H9 (cell line): ENCODE results near the gene RAI14. TPM values are rescaled to one million over a fixed set of nuclear protein-coding genes. Genes with fewer than 3 reads are reported as not detected.

Experiments
- DNase-seq: peaks from one replicate; pipeline ENCODE4 v3.0.0-alpha.2; 2017
- H2AFZ ChIP-seq: one replicate; pipeline ENCODE4 v1.6.1; 2013; ENCODE audit warnings: mild to moderate bottlenecking, low read length, control low read depth, moderate library complexity
- H2AK5ac ChIP-seq: 2 replicates; pipeline ENCODE4 v1.6.1; 2013; ENCODE audit warnings: low read length, control low read depth, mixed read lengths; ENCODE audit not compliant: insufficient read length
- H2BK120ac ChIP-seq: one replicate; pipeline ENCODE4 v1.6.1; 2013; ENCODE audit warnings: low read depth, mild to moderate bottlenecking, low read length, control low read depth, inconsistent platforms; ENCODE audit not compliant: poor library complexity, severe bottlenecking
- H2BK12ac ChIP-seq: 2 replicates; pipeline ENCODE4 v1.6.1; 2013; ENCODE audit warnings: low read length, control low read depth, mixed read lengths, low read depth; ENCODE audit not compliant: insufficient read length
- H2BK15ac ChIP-seq: 2 replicates; pipeline ENCODE4 v1.6.1; 2013; ENCODE audit warnings: low read depth, low read length, control low read depth
- H2BK20ac ChIP-seq: one replicate; pipeline ENCODE4 v1.6.1; 2013; ENCODE audit warnings: low read depth, mild to moderate bottlenecking, low read length, control low read depth, inconsistent platforms; ENCODE audit not compliant: poor library complexity, severe bottlenecking
- H2BK5ac ChIP-seq: 2 replicates; pipeline ENCODE4 v1.6.1; 2013; ENCODE audit warnings: low read length, control low read depth, mixed read lengths; ENCODE audit not compliant: insufficient read length
- H3K14ac ChIP-seq: 2 replicates; pipeline ENCODE4 v1.6.1; 2013; ENCODE audit warnings: low read length, control low read depth; ENCODE audit not compliant: insufficient read depth
- H3K18ac ChIP-seq: 2 replicates; pipeline ENCODE4 v1.6.1; 2013; ENCODE audit warnings: low read depth, mild to moderate bottlenecking, mixed read lengths, low read length, control low read depth; ENCODE audit not compliant: insufficient read length
- H3K23ac ChIP-seq: 2 replicates; pipeline ENCODE4 v1.6.1; 2013; ENCODE audit warnings: low read length, control low read depth, mixed read lengths, low read depth; ENCODE audit not compliant: insufficient read length
- H3K23me2 ChIP-seq: 2 replicates; pipeline ENCODE4 v1.6.1; 2013; ENCODE audit warnings: low read depth, mild to moderate bottlenecking, mixed read lengths, low read length, control low read depth; ENCODE audit not compliant: insufficient read length, poor library complexity, severe bottlenecking
- H3K27ac ChIP-seq: 2 replicates; pipeline ENCODE4 v1.5.1; 2013; ENCODE audit warnings: low read length, control low read depth, mixed read lengths, low read depth; ENCODE audit not compliant: insufficient read length
- H3K27me3 ChIP-seq: 2 replicates; pipeline ENCODE4 v1.6.1; 2013; ENCODE audit warnings: low read length, control low read depth, inconsistent platforms; ENCODE audit not compliant: insufficient read depth
- H3K4ac ChIP-seq: 2 replicates; pipeline ENCODE4 v1.6.1; 2013; ENCODE audit warnings: low read depth, mild to moderate bottlenecking, control low read depth, inconsistent platforms, low read length, moderate library complexity
- H3K4me1 ChIP-seq: 2 replicates; pipeline ENCODE4 v1.6.1; 2013; ENCODE audit warnings: low read length, control low read depth, inconsistent platforms; ENCODE audit not compliant: insufficient read depth
- H3K4me2 ChIP-seq: 2 replicates; pipeline ENCODE4 v1.6.1; 2013; ENCODE audit warnings: low read length, control low read depth, mixed read lengths; ENCODE audit not compliant: insufficient read length, insufficient read depth
- H3K56ac ChIP-seq: 2 replicates; pipeline ENCODE4 v1.6.1; 2013; ENCODE audit warnings: low read depth, mild to moderate bottlenecking, mixed read lengths, low read length, control low read depth; ENCODE audit not compliant: insufficient read length
- H3K79me1 ChIP-seq: 2 replicates; pipeline ENCODE4 v1.6.1; 2013; ENCODE audit warnings: low read depth, mild to moderate bottlenecking, moderate library complexity, low read length, control low read depth, inconsistent platforms; ENCODE audit not compliant: insufficient read depth, poor library complexity, severe bottlenecking
- H3K79me2 ChIP-seq: 2 replicates; pipeline ENCODE4 v1.6.1; 2013; ENCODE audit warnings: low read length, control low read depth, inconsistent platforms; ENCODE audit not compliant: insufficient read depth
- H3K9ac ChIP-seq: 2 replicates; pipeline ENCODE4 v1.6.1; 2013; ENCODE audit warnings: low read length, control low read depth, mixed read lengths; ENCODE audit not compliant: insufficient read length; ENCODE audit errors: extremely low read depth
- H3K9me3 ChIP-seq: one replicate; pipeline ENCODE4 v1.6.1; 2013; ENCODE audit warnings: low read depth, low read length, inconsistent platforms; ENCODE audit not compliant: control insufficient read depth
- H3T11ph ChIP-seq: one replicate; pipeline ENCODE4 v1.6.1; 2013; ENCODE audit warnings: mild to moderate bottlenecking, low read length, control low read depth, inconsistent platforms
- H4K20me1 ChIP-seq: one replicate; pipeline ENCODE4 v1.6.1; 2013; ENCODE audit not compliant: control insufficient read depth, insufficient read length, insufficient read depth
- H4K5ac ChIP-seq: 2 replicates; pipeline ENCODE4 v1.6.1; 2013; ENCODE audit warnings: low read depth, mild to moderate bottlenecking, mixed read lengths, low read length, control low read depth; ENCODE audit not compliant: insufficient read length
- H4K8ac ChIP-seq: replicated peaks from 2 replicates; pipeline ENCODE4 v1.6.1; 2013; ENCODE audit warnings: low read length, control low read depth, mixed read lengths, low read depth; ENCODE audit not compliant: insufficient read length
- H4K91ac ChIP-seq: 2 replicates; pipeline ENCODE4 v1.6.1; 2013; ENCODE audit warnings: low read depth, mild to moderate bottlenecking, moderate library complexity, mixed read lengths, low read length, control low read depth; ENCODE audit not compliant: insufficient read length
- H3K27ac Mint-ChIP-seq, 3 experiments: 2 replicates in 2 of 3; 3 replicates in 1 of 3; pipeline ENCODE4 v1.8.0; 2020 to 2021; ENCODE audit warnings: mixed read lengths in 3 of 3, mild to moderate bottlenecking in 1 of 3, moderate library complexity in 1 of 3
- H3K27me3 Mint-ChIP-seq: 2 replicates; pipeline ENCODE4 v1.8.0; 2021; ENCODE audit warnings: low read depth, mild to moderate bottlenecking, moderate library complexity, mixed read lengths
- H3K36me3 Mint-ChIP-seq, 3 experiments: 2 replicates in 2 of 3; 3 replicates in 1 of 3; pipeline ENCODE4 v1.8.0; 2020 to 2021; ENCODE audit warnings: low read depth in 3 of 3, mixed read lengths in 3 of 3; ENCODE audit not compliant: insufficient read depth in 1 of 3
- H3K4me1 Mint-ChIP-seq, 2 experiments: 2 replicates each; pipeline ENCODE4 v1.8.0; 2020; ENCODE audit warnings: mixed read lengths in 2 of 2
- H3K4me3 Mint-ChIP-seq, 2 experiments: 2 replicates in 1 of 2; 3 replicates in 1 of 2; pipeline ENCODE4 v1.8.0; 2020 to 2021; ENCODE audit warnings: mild to moderate bottlenecking in 2 of 2, mixed read lengths in 2 of 2, moderate library complexity in 1 of 2
- H3K9me3 Mint-ChIP-seq, 2 experiments: 2 replicates in 1 of 2; 3 replicates in 1 of 2; pipeline ENCODE4 v1.8.0; 2020; ENCODE audit warnings: mild to moderate bottlenecking in 2 of 2, mixed read lengths in 2 of 2, moderate library complexity in 1 of 2
- CTCF ChIP-seq: fragments of 200-600 bp; sonication (generic); conservative IDR thresholded peaks from 3 replicates; pipeline ENCODE4 v1.8.0; 2021; ENCODE audit warnings: antibody characterized with exemption, mild to moderate bottlenecking
- WGBS: extraction: QIAGEN DNeasy Blood & Tissue Kit; methylation state at CpG from one replicate; pipeline ENCODE4 v1.1.7; 2013; ENCODE audit warnings: missing lambda C conversion rate, low lambda C conversion rate, mixed read lengths; ENCODE audit not compliant: insufficient read length; ENCODE audit errors: extremely low coverage; 5-methylcytosine and 5-hydroxymethylcytosine counted together
- total RNA-seq: library from RNA; stranded (reverse); gene quantifications from 2 replicates; pipeline ENCODE4 v1.2.1, GENCODE V29; 2021

Gene RAI14
- total RNA-seq, 1 experiment from 2014 or later = 127 TPM

DNA sequence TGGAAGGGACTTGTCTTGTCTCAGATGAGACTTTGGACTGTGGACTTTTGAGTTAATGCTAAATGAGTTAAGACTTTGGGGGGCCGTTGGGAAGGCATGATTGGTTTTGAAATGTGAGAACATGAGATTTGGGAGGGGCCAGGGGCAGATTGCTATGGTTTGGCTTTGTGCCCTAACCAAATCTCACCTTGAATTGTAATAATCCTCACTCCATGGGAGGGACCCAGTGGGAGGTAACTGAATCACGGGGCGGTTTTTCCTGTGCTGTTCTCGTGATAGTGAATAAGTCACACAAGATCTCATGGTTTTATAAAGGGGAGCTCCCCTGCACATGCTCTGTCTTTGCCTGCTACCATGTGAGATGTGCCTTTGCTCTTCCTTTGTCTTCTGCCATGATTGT is 72.1 kb downstream of the RAI14 start:
- Histone ChIP-seq H3K9ac (no peak overlapping the region), H2BK20ac (no peak overlapping the region), H3K79me1 (no peaks in the 10 kb centered on the region), H4K91ac (no peak overlapping the region), H2AK5ac (no peak overlapping the region), H3K23me2 (no peaks in the 10 kb centered on the region), H3K18ac (no peak overlapping the region), H4K5ac (no peak overlapping the region), H3K27me3 (no peaks in the 10 kb centered on the region), H2BK5ac (no peak overlapping the region), H3K9me3 (peaks cover 18% of the 10 kb centered on the region), H3K79me2 (peaks cover 4% of the 10 kb centered on the region; the same call in 1 of the 2 replicates), H4K20me1 (no peaks in the 10 kb centered on the region), H2BK12ac (no peak overlapping the region), H3K4me2 (no peak overlapping the region), H3T11ph (no peak overlapping the region), H3K56ac (no peak overlapping the region), H3K27ac (no peak overlapping the region), H2BK15ac (no peak overlapping the region), H3K4ac (no peak overlapping the region), H2BK120ac (no peak overlapping the region), H3K4me1 (peaks cover 4% of the 10 kb centered on the region), H3K14ac (no peak overlapping the region), H2AFZ (no peak overlapping the region), H4K8ac (no peak overlapping the region), H3K23ac (no peak overlapping the region)
- TF ChIP-seq CTCF = no peak
- Mint-ChIP-seq H3K4me3 (no peak overlapping the region), H3K27ac (no peak overlapping the region), H3K4me1 (peaks cover 10 to 16% of the 10 kb centered on the region in 2 experiments), H3K36me3 (peaks cover 38 to 46% (median 39%) of the 10 kb centered on the region in 3 experiments), H3K27me3 (no peaks in the 10 kb centered on the region; the same call in 1 of the 2 replicates), H3K9me3 (peaks cover 26 to 30% of the 10 kb centered on the region in 2 experiments)
- no CpG with 5 or more reads among the region's 4 CpGs for WGBS
- DNase-seq = no peak
